Neural crest cell (in vitro differentiated cells): Measurements from ENCODE around the gene SRSF9. TPM values are rescaled to one million over a fixed set of nuclear protein-coding genes. Genes with fewer than 3 reads are reported as not detected.

Experiments
- DNase-seq: peaks from one replicate; pipeline ENCODE4 v3.0.0; 2021; ENCODE audit warnings: low read depth, mixed read lengths, low spot score
- H3K27ac Mint-ChIP-seq: one replicate; pipeline ENCODE4 v1.8.0; 2021; ENCODE audit warnings: mild to moderate bottlenecking, mixed read lengths; ENCODE audit not compliant: unreplicated experiment
- H3K27me3 Mint-ChIP-seq: 2 replicates; pipeline ENCODE4 v1.8.0; 2021; ENCODE audit warnings: low read depth, mild to moderate bottlenecking, mixed read lengths
- H3K36me3 Mint-ChIP-seq: 2 replicates; pipeline ENCODE4 v1.8.0; 2021; ENCODE audit warnings: low read depth, mild to moderate bottlenecking, mixed read lengths
- H3K4me1 Mint-ChIP-seq: 2 replicates; pipeline ENCODE4 v1.8.0; 2021; ENCODE audit warnings: mixed read lengths
- H3K4me3 Mint-ChIP-seq: one replicate; pipeline ENCODE4 v1.8.0; 2021; ENCODE audit warnings: mild to moderate bottlenecking, mixed read lengths
- H3K9me3 Mint-ChIP-seq: 2 replicates; pipeline ENCODE4 v1.8.0; 2021; ENCODE audit warnings: mixed read lengths
- total RNA-seq: library from RNA; stranded (reverse); gene quantifications from 2 replicates; pipeline ENCODE4 v1.2.1, GENCODE V29; 2021
- TF ChIP-seq, protein P1 (sequence below): fragments of 200-600 bp; sonication (generic); conservative IDR thresholded peaks from 2 replicates; pipeline ENCODE4 v1.5.0; 2021; ENCODE audit warnings: antibody characterized with exemption, mild to moderate bottlenecking

Gene SRSF9
- total RNA-seq, 1 donor from 2014 or later: 361 TPM

DNA sequence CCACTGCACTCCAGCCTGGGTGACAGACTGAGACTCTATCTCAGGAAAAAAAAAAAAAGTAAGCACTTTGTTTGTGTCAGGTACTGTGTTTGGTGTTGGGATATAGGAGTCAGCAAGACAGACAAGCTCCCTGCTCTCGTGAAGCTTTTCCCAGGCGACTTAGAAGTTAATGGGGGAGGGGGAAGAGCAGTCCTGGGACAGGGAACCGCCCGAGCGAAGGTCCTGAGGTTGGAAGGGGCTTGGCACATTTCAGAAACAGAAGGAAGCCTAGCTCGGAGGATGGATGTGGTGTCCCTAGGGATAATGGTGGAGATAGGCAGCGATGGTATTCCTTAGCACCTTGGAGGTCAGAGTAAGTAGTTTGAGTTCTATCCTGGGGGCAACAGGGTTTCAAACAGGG, 40.2 kb downstream of the SRSF9 start:
- no peak for DNase-seq
- no peaks in the 10 kb centered on the region for H3K9me3 Mint-ChIP-seq
- no peaks in the 10 kb centered on the region for H3K36me3 Mint-ChIP-seq
- H3K4me1 Mint-ChIP-seq: peaks cover 22% of the 10 kb centered on the region
- no peaks in the 10 kb centered on the region for H3K27me3 Mint-ChIP-seq
- no peak overlapping the region for H3K27ac Mint-ChIP-seq
- TF ChIP-seq, protein P1, sequence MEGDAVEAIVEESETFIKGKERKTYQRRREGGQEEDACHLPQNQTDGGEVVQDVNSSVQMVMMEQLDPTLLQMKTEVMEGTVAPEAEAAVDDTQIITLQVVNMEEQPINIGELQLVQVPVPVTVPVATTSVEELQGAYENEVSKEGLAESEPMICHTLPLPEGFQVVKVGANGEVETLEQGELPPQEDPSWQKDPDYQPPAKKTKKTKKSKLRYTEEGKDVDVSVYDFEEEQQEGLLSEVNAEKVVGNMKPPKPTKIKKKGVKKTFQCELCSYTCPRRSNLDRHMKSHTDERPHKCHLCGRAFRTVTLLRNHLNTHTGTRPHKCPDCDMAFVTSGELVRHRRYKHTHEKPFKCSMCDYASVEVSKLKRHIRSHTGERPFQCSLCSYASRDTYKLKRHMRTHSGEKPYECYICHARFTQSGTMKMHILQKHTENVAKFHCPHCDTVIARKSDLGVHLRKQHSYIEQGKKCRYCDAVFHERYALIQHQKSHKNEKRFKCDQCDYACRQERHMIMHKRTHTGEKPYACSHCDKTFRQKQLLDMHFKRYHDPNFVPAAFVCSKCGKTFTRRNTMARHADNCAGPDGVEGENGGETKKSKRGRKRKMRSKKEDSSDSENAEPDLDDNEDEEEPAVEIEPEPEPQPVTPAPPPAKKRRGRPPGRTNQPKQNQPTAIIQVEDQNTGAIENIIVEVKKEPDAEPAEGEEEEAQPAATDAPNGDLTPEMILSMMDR: no peak
- H3K4me3 Mint-ChIP-seq: peak overlapping the region; percentile 14

DNA sequence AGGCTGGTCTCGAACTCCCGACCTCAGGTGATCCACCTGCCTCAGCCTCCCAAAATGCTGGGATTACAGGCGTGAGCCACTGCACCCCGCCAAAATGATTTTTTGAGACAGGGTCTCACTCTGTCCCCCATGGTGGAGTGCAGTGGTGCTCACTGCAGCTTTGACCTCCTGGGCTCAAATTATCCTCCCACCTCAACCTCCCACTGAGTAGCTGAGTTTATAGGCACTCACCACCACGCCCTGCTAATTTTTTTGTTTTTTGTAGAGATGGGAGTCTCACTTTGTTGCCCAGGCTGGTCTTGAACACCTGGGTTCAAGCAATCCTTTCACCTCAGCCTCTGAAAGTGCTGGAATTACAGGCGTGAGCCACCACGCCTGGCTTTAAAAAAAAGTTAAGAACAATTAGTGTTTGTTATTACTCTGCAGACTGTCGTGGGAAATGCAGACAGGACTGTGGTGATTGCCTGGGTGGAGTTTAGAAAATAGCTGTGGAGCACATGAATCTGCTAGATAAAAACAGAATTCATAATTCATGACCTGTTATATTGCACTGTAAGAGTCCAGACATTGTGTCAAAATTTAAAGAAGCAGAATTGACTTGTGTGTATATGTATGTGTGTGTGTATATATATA, 40.8 kb downstream of the SRSF9 start:
- no peak overlapping the region for H3K4me3 Mint-ChIP-seq
- DNase-seq: no peak
- peaks cover 22% of the 10 kb centered on the region for H3K4me1 Mint-ChIP-seq
- H3K27ac Mint-ChIP-seq: no peak overlapping the region
- TF ChIP-seq, protein P1: no peak
- no peaks in the 10 kb centered on the region for H3K9me3 Mint-ChIP-seq
- H3K36me3 Mint-ChIP-seq: no peaks in the 10 kb centered on the region
- H3K27me3 Mint-ChIP-seq: no peaks in the 10 kb centered on the region

DNA sequence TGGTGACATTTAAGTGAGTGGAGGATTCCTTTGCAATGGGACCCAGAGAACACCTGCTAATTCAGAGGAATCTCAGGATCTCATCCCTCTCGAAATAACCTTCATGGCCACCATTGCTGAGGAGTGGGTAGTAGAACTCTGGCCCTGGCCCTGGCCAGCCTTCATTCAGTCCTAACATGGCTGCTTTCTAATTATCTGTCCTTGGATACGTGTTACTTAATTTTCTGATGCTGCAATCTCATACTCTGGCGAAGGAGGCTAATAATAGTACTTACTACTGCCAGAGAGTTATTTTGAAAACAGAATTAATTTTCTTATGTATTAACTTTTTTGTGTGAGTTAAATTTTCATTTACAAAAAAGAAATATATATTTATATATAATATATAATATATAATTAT, 43.8 kb downstream of the SRSF9 start:
- no peak overlapping the region for H3K4me3 Mint-ChIP-seq

DNA sequence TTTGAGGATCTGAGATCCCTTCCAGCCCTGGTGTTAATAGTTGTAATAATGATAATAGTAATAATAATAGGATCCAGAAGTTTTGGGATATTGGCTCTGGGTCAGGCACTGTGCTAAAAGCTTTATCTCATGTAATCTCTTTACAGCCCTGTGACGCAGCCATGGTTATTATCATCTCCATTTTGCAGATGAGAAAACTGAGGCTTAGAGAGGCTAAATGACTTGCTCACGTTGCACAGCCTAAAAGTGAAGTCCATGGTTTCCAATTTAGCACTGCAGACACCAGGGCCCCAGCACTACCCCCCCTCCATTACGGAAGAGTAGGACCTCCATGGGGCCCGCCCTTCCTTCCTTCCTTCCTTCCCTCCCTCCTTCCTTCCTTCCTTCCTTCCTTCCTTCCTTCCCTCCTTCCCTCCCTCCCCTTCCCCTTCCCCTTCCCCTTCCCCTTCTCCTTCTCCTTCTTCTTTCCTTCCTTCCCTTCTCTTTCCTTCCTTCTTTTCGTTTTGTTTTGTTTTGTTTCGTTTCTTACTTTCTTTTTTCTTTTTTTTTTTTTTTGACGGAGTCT, 46.6 kb downstream of the SRSF9 start:
- Mint-ChIP-seq H3K4me1 (peaks cover 13% of the 10 kb centered on the region), H3K36me3 (no peaks in the 10 kb centered on the region), H3K4me3 (no peak overlapping the region), H3K27me3 (no peaks in the 10 kb centered on the region), H3K27ac (no peak overlapping the region), H3K9me3 (no peaks in the 10 kb centered on the region)
- no peak for DNase-seq
- TF ChIP-seq, protein P1: no peak

More for the DNA sequence above, 43.8 kb downstream of the SRSF9 start:
- H3K27ac Mint-ChIP-seq: no peak overlapping the region
- no peaks in the 10 kb centered on the region for H3K9me3 Mint-ChIP-seq
- H3K36me3 Mint-ChIP-seq: no peaks in the 10 kb centered on the region
- H3K27me3 Mint-ChIP-seq: no peaks in the 10 kb centered on the region
- TF ChIP-seq, protein P1: no peak
- no peak for DNase-seq
- H3K4me1 Mint-ChIP-seq: peaks cover 27% of the 10 kb centered on the region

DNA sequence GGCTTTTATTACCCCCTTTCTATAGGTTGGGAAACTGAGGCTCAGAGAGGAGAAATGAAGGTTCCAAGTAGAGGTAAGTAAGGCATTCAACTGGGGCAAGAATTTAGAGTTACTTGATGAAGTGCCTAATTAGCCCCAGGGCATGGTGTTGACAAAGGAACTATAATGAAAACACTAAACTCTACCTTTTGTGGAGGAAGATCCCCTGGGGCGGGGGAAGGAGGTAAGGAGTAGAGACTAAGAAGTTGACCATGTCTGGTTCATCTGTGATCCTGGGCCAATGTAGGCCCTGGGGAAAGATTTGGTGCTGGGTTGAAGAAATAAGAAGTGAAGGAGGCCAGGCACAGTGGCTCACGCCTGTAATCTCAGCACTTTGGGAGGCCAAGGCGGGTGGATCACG, 47.8 kb downstream of the SRSF9 start:
- Mint-ChIP-seq H3K4me1 (peaks cover 13% of the 10 kb centered on the region), H3K4me3 (no peak overlapping the region), H3K9me3 (no peaks in the 10 kb centered on the region), H3K27ac (no peak overlapping the region), H3K36me3 (no peaks in the 10 kb centered on the region), H3K27me3 (no peaks in the 10 kb centered on the region)
- TF ChIP-seq, protein P1: no peak
- DNase-seq: no peak
